Small intestine (tissue), 16 donors: ENCODE data around the gene ZNF722. TPM values are rescaled to one million over a fixed set of nuclear protein-coding genes. Genes with fewer than 3 reads are reported as not detected.
"Not testable (repeated sequence)": the region's sequence is repeated elsewhere in the genome, so short reads cannot be mapped to it uniquely, and the experiment has no call there.

Experiments
- DNase-seq, 2 donors: peaks; one replicate each; pipeline versions ENCODE4 v3.0.0 to v3.0.0-alpha.2; 2013
- FAIRE-seq: peaks from 2 replicates; lab custom pipeline; 2012; peaks lifted over from hg19 to GRCh38; lab: Jason Lieb, UNC
- H3K27ac ChIP-seq, 3 donors: one replicate each; pipeline ENCODE4 v1.5.1; 2013; ENCODE audit warnings: low read length in 2 of 3, mild to moderate bottlenecking in 2 of 3, control low read depth in 1 of 3, inconsistent platforms in 1 of 3, low read depth in 1 of 3, moderate library complexity in 1 of 3
- H3K27me3 ChIP-seq, 3 donors: one replicate each; pipeline ENCODE4 v1.6.1; 2013; ENCODE audit warnings: low read length in 3 of 3, inconsistent platforms in 1 of 3; ENCODE audit not compliant: control insufficient read depth in 3 of 3, insufficient read depth in 3 of 3
- H3K36me3 ChIP-seq, 3 donors: one replicate each; pipeline ENCODE4 v1.6.1; 2013; ENCODE audit warnings: low read length in 3 of 3, inconsistent platforms in 1 of 3, low read depth in 1 of 3, mild to moderate bottlenecking in 1 of 3, moderate library complexity in 1 of 3; ENCODE audit not compliant: control insufficient read depth in 3 of 3, insufficient read depth in 2 of 3
- H3K4me1 ChIP-seq, 3 donors: one replicate each; pipeline ENCODE4 v1.6.1; 2013; ENCODE audit warnings: low read length in 2 of 3, inconsistent platforms in 1 of 3, low read depth in 1 of 3, mild to moderate bottlenecking in 1 of 3, moderate library complexity in 1 of 3; ENCODE audit not compliant: control insufficient read depth in 3 of 3, insufficient read depth in 2 of 3
- H3K4me3 ChIP-seq, 3 donors: one replicate each; pipeline ENCODE4 v1.5.1; 2013; ENCODE audit warnings: low read length in 3 of 3, control low read depth in 1 of 3, inconsistent platforms in 1 of 3, low read depth in 1 of 3, mild to moderate bottlenecking in 1 of 3, moderate library complexity in 1 of 3
- H3K9me3 ChIP-seq, 2 donors: one replicate each; pipeline ENCODE4 v1.6.1; 2013; ENCODE audit warnings: low read depth in 1 of 2, low read length in 1 of 2; ENCODE audit not compliant: control insufficient read depth in 2 of 2, insufficient read depth in 1 of 2
- WGBS, 3 donors: extraction: QIAGEN DNeasy Blood & Tissue Kit; methylation state at CpG; one replicate each; pipeline ENCODE4 v1.1.7; 2013; 5-methylcytosine and 5-hydroxymethylcytosine counted together
- long read RNA-seq, 10 donors: transcript quantifications; one replicate each; lab custom pipeline, GENCODE V29; 2026
- polyA plus RNA-seq, 4 donors: library from polyadenylated mRNA; stranded (reverse) in 3 of 4; unstranded in 1 of 4; fragments of 200-250 nt in 3 of 4; fragments of 120-200 nt in 1 of 4; gene quantifications; one replicate each; pipeline versions ENCODE4 v1.2.1 to v1.2.3, GENCODE V29; 2013
- donor health status: healthy with polysubstance abuse.
- donor health status: control.
- donor health status: control.
- donor health status: Bipolar disorder and iron deficiency.
- donor health status: healthy.

The ZNF722 gene
- polyA plus RNA-seq: not detected
- long read RNA-seq, donor 1: 0 reads
- long read RNA-seq, donor 2: 0 reads
- long read RNA-seq, donor 3: 0 reads
- long read RNA-seq, donor 4: 0 reads
- long read RNA-seq, donor 5: 0 reads
- long read RNA-seq, donor 6: 0 reads
- long read RNA-seq, donor 7: 0 reads
- long read RNA-seq, donor 8: 0 reads
- long read RNA-seq, donor 9: 0 reads
- long read RNA-seq, donor 10: 0 reads

DNA sequence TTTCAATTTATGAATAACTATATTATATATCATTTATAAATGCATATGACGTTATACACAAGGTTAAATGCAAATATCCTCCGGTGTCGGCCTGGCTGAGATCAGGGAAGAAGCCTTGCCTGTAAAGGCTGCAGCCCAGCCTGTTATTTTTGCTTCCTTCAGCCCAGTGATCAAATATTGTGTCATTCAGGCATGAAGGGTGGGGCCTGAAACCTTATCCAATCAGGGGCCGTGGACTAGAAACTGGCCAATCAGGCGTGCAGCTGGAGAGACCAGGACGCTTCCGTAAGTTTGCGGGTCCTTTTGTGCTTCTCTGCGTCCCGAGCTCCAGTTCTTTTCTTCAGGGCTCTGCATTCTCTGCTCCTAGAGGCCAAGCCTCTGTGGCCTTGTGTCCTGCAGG lies at the start of gene ZNF722:
Gene ZNF722, plus strand, starts transcription at position 301 of the 400 bp plus-strand sequence. CDS start 113 bp downstream, outside the sequence.
- FAIRE-seq (no peak), DNase-seq (no peak)
- H3K4me3 ChIP-seq: no peak within 1 kb of the TSS
- no peaks in the 10 kb centered on the region for H3K36me3 ChIP-seq
- H3K27me3 ChIP-seq: no peaks in the 10 kb centered on the region
- H3K9me3 ChIP-seq: peaks cover 1 to 38% of the 10 kb centered on the region in 2 donors
- WGBS, 3 donors: 88 to 94% (median 89%) methylated on average over 10 of the region's 10 CpGs
- no peaks in the 10 kb centered on the region for H3K4me1 ChIP-seq
- H3K27ac ChIP-seq: no peak within 1 kb of the TSS

DNA sequence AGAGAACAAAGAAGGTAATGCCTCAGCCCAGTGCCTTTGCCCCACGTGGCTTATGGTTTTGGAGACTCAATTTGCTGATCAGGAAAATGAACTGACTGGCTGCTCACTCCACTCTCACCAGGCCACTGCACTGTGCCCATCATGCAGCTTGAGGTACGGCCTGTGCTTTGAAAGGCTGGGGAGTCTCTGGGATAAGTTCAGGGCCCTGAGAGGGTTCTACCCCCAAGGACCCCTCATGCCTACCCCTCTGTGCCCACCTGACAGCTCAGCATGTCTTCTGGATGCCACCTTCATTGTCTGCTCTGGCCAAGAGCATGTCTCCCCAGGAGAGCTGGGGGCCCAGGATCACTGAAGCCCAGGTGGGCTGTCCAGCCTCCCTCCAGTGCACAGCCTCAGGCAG lies 45.5 kb upstream of the ZNF722 start:
- Histone ChIP-seq H3K9me3 (peaks cover 3 to 49% of the 10 kb centered on the region in 2 donors), H3K36me3 (no peaks in the 10 kb centered on the region), H3K4me3 (no peak overlapping the region), H3K4me1 (no peaks in the 10 kb centered on the region), H3K27ac (no peak overlapping the region), H3K27me3 (no peaks in the 10 kb centered on the region)
- no peak for FAIRE-seq
- no peak for DNase-seq
- 46 to 59% (median 58%) methylated on average over 2 of the region's 2 CpGs for WGBS, 3 donors

DNA sequence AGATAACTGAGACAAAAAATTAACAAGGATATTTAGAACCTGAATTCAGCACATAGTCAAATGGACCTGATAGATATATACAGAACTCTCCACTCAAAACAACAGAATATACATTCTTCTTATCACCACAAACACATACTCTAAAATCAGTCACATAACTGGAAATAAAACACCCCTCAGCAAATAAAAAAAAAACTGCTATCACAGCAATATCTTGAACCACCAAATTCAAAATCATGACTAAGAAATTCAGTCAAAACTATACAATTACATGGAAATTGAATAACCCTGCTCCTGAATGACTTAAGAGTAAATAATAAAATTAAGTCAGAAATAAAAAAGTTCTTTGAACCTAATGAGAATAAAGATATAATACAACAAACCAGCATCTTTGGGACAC lies 30.0 kb upstream of the ZNF722 start:
- no peak for FAIRE-seq

DNA sequence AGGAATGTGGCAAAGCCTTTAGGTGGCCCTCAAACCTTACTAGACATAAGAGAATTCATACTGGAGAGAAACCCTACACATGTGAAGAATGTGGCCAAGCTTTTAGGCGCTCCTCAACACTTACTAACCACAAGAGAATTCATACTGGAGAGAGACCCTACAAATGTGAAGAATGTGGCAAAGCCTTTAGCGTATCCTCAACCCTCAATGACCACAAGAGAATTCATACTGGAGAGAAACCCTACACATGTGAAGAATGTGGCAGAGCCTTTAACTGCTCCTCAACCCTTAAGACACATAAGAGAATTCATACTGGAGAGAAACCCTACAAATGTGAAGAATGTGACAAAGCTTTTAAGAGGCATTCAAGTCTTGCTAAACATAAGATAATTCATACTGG lies 16.8 kb downstream of the ZNF722 start:
- not testable (repeated sequence) for FAIRE-seq

More for the DNA sequence above, 30.0 kb upstream of the ZNF722 start:
- Histone ChIP-seq H3K36me3 (no peaks in the 10 kb centered on the region), H3K27me3 (no peaks in the 10 kb centered on the region), H3K9me3 (peaks cover 1 to 10% of the 10 kb centered on the region in 2 donors), H3K27ac (no peak overlapping the region), H3K4me1 (no peaks in the 10 kb centered on the region), H3K4me3 (no peak overlapping the region)
- no peak for DNase-seq

DNA sequence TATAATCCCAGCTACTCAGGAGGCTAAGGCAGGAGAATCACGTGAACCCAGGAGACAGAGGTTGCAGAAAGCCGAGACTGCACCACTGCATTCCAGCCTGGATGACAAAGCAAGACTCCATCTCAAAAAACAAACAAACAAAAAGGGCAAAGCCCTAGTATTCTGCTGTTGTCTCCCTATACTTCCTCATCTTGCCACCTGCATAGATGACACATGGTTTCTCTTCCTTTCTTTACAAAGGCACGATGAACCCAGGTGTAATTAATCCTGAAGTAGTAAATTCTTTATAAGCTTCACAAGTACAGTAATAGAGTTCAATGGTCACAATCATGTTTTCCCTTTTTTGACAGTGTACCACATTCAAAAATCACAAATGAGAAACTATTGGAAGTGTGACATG lies 36.7 kb downstream of the ZNF722 start:
- Histone ChIP-seq H3K4me1 (no peaks in the 10 kb centered on the region), H3K36me3 (no peaks in the 10 kb centered on the region), H3K27ac (no peak overlapping the region), H3K4me3 (no peak overlapping the region), H3K9me3 (peaks cover 0 to 55% of the 10 kb centered on the region in 2 donors), H3K27me3 (no peaks in the 10 kb centered on the region)
- no peak for DNase-seq
- FAIRE-seq: no peak
- 77 to 80% (median 78%) methylated on average over 3 of the region's 3 CpGs for WGBS, 3 donors

More for the DNA sequence above, 16.8 kb downstream of the ZNF722 start:
- H3K36me3 ChIP-seq, H3K4me3 ChIP-seq, H3K4me1 ChIP-seq, H3K27me3 ChIP-seq, DNase-seq, H3K27ac ChIP-seq, H3K9me3 ChIP-seq: not testable (repeated sequence)
- 66 to 72% (median 71%) methylated on average over 2 of the region's 2 CpGs for WGBS, 3 donors

DNA sequence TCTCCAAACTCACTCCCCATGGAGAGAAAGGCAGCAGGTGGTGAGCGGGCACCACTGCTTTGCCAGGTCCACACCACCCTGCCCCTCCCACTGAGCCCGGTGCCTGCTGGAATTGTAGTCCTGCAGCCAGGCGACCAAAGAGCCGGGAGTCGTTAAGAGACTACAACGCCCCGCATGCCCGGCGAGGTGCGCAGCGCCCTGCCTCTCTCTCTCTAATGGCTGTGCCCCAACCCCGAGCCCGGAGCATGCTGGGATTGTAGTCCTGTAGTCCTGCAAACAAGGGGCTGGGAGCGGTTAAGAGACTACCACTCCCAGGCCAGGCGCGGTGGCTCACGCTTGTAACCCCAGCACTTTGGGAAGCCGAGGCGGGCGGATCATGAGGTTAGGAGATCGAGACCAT lies 38.4 kb downstream of the ZNF722 start:
- H3K27ac ChIP-seq: no peak overlapping the region
- H3K4me3 ChIP-seq: no peak overlapping the region
- DNase-seq: no peak
- peaks cover 0 to 51% of the 10 kb centered on the region in 2 donors for H3K9me3 ChIP-seq
- H3K4me1 ChIP-seq: no peaks in the 10 kb centered on the region
- FAIRE-seq: no peak
- 33 to 44% (median 42%) methylated on average over 21 of the region's 21 CpGs for WGBS, 3 donors
- no peaks in the 10 kb centered on the region for H3K27me3 ChIP-seq
- no peaks in the 10 kb centered on the region for H3K36me3 ChIP-seq

DNA sequence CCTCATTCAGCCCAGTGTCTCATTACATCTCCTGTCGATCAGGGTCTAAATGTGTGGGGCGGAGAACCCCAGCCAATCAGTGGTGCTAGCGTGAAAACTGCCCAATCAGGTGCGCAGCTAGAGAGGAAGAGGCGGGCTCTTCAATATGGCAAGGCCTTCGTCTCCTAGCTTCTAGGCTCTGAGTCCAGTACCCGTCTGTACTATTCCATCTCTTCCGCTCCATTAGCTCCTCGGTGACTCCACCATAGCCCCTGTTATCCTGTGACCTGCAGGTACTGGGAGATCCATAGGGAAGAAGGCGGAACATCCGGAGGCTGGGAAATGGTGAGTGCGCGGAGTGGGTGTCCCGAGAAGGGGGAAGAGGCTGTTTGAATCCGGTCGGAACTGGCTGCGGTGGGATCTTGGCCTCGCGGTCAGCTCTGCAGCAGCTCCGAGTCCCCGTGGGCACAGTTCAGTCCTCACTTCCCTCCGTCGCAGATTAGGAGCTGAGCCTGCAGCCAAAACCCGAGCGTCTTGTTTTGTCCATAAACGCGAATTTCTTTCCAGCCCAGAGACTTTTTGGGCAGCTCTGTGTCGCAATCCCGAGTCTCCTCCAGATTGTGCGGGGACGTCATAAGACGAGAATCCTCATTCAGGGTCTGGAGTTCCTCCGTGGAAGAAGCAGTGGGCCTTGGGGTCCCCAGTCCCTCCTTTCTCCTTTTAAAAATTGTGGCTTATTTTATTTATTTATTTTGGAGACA lies 46.8 kb downstream of the ZNF722 start, which contains the start of gene ZNF727:
Gene ZNF727, plus strand, starts transcription at position 134 of the 740 bp plus-strand sequence. Its CDS starts 188 bp downstream, at position 322.
- Histone ChIP-seq H3K36me3 (no peaks in the 10 kb centered on the region), H3K27ac (no peak within 1 kb of the TSS), H3K4me3 (no peak within 1 kb of the TSS), H3K27me3 (no peaks in the 10 kb centered on the region), H3K4me1 (no peaks in the 10 kb centered on the region), H3K9me3 (peaks cover 0 to 55% of the 10 kb centered on the region in 2 donors)
- FAIRE-seq (no peak), DNase-seq (peak; percentile 2 to 34)
- WGBS, 3 donors: 16 to 25% (median 18%) methylated on average over 33 of the region's 33 CpGs

DNA sequence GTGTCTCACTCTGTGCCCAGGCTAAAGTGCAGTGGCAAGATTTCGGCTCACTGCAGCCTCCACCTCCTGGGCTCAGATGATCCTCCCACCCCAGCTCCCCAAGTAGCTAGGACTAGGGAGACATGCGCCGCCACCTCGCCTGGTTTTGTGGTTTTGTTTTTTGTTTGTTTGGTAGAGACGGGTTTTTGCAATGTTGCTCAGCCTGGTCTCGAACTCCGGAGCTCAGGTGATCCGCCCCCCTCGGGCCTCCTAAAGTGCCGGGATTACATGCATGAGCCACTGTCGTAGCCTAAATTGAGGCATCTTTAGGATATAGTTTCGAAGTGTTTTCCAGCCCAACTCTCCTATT lies 47.4 kb downstream of the ZNF722 start:
- Histone ChIP-seq H3K4me1 (no peaks in the 10 kb centered on the region), H3K9me3 (peaks cover 0 to 55% of the 10 kb centered on the region in 2 donors), H3K27ac (no peak overlapping the region), H3K27me3 (no peaks in the 10 kb centered on the region), H3K36me3 (no peaks in the 10 kb centered on the region), H3K4me3 (no peak overlapping the region)
- FAIRE-seq (no peak), DNase-seq (no peak)
- WGBS, 3 donors: 30 to 31% (median 30%) methylated on average over 12 of the region's 12 CpGs
